Testis (tissue), 3 donors: ENCODE data around the gene MRM3. TPM values are rescaled to one million over a fixed set of nuclear protein-coding genes. Genes with fewer than 3 reads are reported as not detected.
"Not testable (repeated sequence)": the region's sequence is repeated elsewhere in the genome, so short reads cannot be mapped to it uniquely, and the experiment has no call there.

ENCODE experiments used
- DNase-seq: peaks from one replicate; pipeline ENCODE4 v3.0.0-alpha.2; 2019
- H3K27ac ChIP-seq, 2 donors: fragments of 200-600 bp; sonication (generic); one replicate each; pipeline ENCODE4 v1.5.1; 2019
- H3K27me3 ChIP-seq: fragments of 200-600 bp; sonication (generic); one replicate; pipeline ENCODE4 v1.5.1; 2019
- H3K36me3 ChIP-seq: fragments of 200-600 bp; sonication (generic); one replicate; pipeline ENCODE4 v1.5.1; 2017; ENCODE audit warnings: low read depth; ENCODE audit errors: missing control alignments
- H3K4me1 ChIP-seq: fragments of 200-600 bp; sonication (generic); one replicate; pipeline ENCODE4 v1.5.1; 2019
- H3K4me3 ChIP-seq, 2 donors: fragments of 200-600 bp; sonication (generic); one replicate each; pipeline ENCODE4 v1.5.1; 2017 to 2019
- H3K9me3 ChIP-seq: fragments of 200-600 bp; sonication (generic); one replicate; pipeline ENCODE4 v1.5.1; 2017
- POLR2A ChIP-seq: fragments of 450-650 bp; IDR thresholded peaks from one replicate; pipeline ENCODE4 v1.6.1; 2017; ENCODE audit warnings: antibody characterized with exemption, mild to moderate bottlenecking, moderate library complexity
- WGBS, 2 donors: methylation state at CpG; one replicate each; pipeline ENCODE4 v1.1.5; 2018; 5-methylcytosine and 5-hydroxymethylcytosine counted together
- intact Hi-C: fragments of 100-400 bp; cut with DNase I; formaldehyde crosslinking; loops from one replicate; pipeline ENCODE4 v1.15.1; 2023; ENCODE audit warnings: low total_unique reads
- polyA plus RNA-seq: library from polyadenylated mRNA; stranded (reverse); fragments of 350-450 nt; fragmentation: Illumina TruSeq; extraction: RNeasy Lipid Tissue Mini Kit (QIAGEN cat#74804); gene quantifications from one replicate; pipeline ENCODE4 v1.2.3, GENCODE V29; 2014; ENCODE audit warnings: low read depth, low replicate concordance; ENCODE audit not compliant: insufficient read depth
- total RNA-seq, 2 donors: library from RNA; depleted of rRNA; stranded (reverse); fragments of >200 nt; gene quantifications; one replicate each; pipeline ENCODE4 v1.2.3, GENCODE V29; 2016
- TF ChIP-seq, protein P1 (sequence below), 3 experiments: fragments of 450-650 bp in 2 of 3; fragments of 200-600 bp in 1 of 3; sonication (generic) in 1 of 3; IDR thresholded peaks; one replicate each; pipeline ENCODE4 v1.5.1; 2016 to 2019; ENCODE audit warnings: antibody characterized with exemption in 3 of 3, mild to moderate bottlenecking in 2 of 3, moderate library complexity in 1 of 3

The MRM3 gene
- total and polyA plus RNA-seq, 3 donors from 2014 or later: 26.0 to 33.1 (median 32.6) TPM

DNA sequence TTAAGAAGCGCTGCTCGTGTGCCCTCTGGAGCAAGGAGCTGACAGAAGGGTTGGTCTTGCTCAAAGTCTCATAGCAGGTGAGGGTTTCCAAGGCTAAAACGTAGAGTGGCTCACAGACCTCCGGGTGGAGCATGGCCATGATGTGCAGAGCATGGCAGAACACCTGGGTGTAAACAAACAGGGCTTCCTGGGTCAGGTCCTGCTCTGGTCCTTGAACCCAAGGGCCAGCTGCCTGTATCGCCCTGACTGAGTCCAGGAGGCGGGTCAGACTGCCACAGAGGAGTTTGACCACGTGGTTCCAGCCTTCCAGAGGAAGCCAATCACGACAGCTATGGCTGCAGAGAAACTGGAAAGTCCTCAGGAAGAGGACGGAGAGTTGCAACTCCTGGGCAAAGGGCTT is 37.2 kb upstream of the MRM3 start:
- no peaks in the 10 kb centered on the region for H3K27me3 ChIP-seq
- no peak overlapping the region for H3K4me3 ChIP-seq
- intact Hi-C loops: no loop called here
- TF ChIP-seq POLR2A: no peak
- TF ChIP-seq, protein P1, sequence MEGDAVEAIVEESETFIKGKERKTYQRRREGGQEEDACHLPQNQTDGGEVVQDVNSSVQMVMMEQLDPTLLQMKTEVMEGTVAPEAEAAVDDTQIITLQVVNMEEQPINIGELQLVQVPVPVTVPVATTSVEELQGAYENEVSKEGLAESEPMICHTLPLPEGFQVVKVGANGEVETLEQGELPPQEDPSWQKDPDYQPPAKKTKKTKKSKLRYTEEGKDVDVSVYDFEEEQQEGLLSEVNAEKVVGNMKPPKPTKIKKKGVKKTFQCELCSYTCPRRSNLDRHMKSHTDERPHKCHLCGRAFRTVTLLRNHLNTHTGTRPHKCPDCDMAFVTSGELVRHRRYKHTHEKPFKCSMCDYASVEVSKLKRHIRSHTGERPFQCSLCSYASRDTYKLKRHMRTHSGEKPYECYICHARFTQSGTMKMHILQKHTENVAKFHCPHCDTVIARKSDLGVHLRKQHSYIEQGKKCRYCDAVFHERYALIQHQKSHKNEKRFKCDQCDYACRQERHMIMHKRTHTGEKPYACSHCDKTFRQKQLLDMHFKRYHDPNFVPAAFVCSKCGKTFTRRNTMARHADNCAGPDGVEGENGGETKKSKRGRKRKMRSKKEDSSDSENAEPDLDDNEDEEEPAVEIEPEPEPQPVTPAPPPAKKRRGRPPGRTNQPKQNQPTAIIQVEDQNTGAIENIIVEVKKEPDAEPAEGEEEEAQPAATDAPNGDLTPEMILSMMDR (IDR thresholded peaks at IDR 0.05): no peak
- no peaks in the 10 kb centered on the region for H3K4me1 ChIP-seq
- no peaks in the 10 kb centered on the region for H3K36me3 ChIP-seq
- H3K9me3 ChIP-seq: no peaks in the 10 kb centered on the region
- H3K27ac ChIP-seq: no peak overlapping the region
- no peak for DNase-seq
- WGBS, 2 donors: 79 to 92% methylated on average over 9 of the region's 9 CpGs

DNA sequence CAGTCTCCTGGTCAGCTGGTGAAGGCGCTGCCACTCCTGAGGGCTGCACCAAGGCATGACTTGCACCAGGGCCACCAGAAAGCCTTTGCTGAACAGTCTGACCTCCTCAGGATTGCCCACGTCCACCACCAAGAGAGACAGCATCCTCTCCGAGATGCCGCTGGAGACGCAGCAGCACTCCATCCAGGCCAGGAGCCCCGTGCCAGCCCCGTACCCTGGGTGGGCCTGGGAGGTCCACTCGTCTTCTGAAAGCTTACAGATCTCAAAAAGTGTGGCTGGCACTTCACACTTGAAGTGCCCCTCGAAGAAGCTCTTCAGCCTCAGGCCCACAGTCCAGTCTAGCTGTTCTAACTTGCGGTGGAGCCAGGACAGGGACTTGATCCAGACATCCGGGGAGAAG is 36.7 kb upstream of the MRM3 start:
- intact Hi-C loops: no loop called here
- DNase-seq: no peak
- H3K4me3 ChIP-seq: no peak overlapping the region
- 92 to 96% methylated on average over 5 to 8 of the region's 11 CpGs for WGBS, 2 donors
- no peaks in the 10 kb centered on the region for H3K9me3 ChIP-seq
- no peaks in the 10 kb centered on the region for H3K27me3 ChIP-seq
- no peak overlapping the region for H3K27ac ChIP-seq
- no peaks in the 10 kb centered on the region for H3K36me3 ChIP-seq
- TF ChIP-seq, protein P1 (IDR thresholded peaks at IDR 0.05): no peak
- TF ChIP-seq POLR2A: no peak
- peaks cover under 1% of the 10 kb centered on the region for H3K4me1 ChIP-seq

- no peaks in the 10 kb centered on the region for H3K27me3 ChIP-seq
- no peak overlapping the region for H3K4me3 ChIP-seq
- H3K36me3 ChIP-seq: no peaks in the 10 kb centered on the region
- H3K9me3 ChIP-seq: no peaks in the 10 kb centered on the region
- peaks cover 8% of the 10 kb centered on the region for H3K4me1 ChIP-seq
- TF ChIP-seq, protein P1 (IDR thresholded peaks at IDR 0.05): no peak
- no peak for TF ChIP-seq POLR2A
- 91 to 95% methylated on average over 9 of the region's 9 CpGs for WGBS, 2 donors
- no peak overlapping the region for H3K27ac ChIP-seq
- DNase-seq: no peak
- intact Hi-C loops: no loop called here
Measured at GRCh38 chr17:746181-746580, 36.0 kb upstream of the MRM3 start.

GRCh38 chr17:746783-747629 is 35.1 kb upstream of the MRM3 start:
- no peaks in the 10 kb centered on the region for H3K27me3 ChIP-seq
- no peak overlapping the region for H3K27ac ChIP-seq
- DNase-seq: no peak
- H3K9me3 ChIP-seq: no peaks in the 10 kb centered on the region
- no peak for TF ChIP-seq POLR2A
- TF ChIP-seq, protein P1 (IDR thresholded peaks at IDR 0.05): no peak
- no peak overlapping the region for H3K4me3 ChIP-seq
- WGBS, 2 donors: 93 to 95% methylated on average over 32 to 38 of the region's 38 CpGs
- H3K36me3 ChIP-seq: no peaks in the 10 kb centered on the region
- peaks cover 12% of the 10 kb centered on the region for H3K4me1 ChIP-seq
- intact Hi-C loops: no loop called here

DNA sequence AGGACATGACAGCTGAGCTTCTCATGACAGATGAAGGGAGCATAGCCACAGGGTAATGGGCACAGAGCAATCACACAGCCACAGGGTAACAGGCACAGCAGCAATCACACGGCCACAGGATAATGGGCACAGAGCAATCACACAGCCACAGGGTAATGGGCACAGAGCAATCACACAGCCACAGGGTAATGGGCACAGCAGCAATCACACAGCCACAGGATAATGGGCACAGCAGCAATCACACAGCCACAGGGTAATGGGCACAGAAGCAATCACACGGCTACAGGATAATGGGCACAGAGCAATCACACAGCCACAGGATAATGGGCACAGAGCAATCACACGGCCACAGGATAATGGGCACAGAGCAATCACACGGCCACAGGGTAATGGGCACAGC is 33.5 kb upstream of the MRM3 start:
- DNase-seq, H3K36me3 ChIP-seq, H3K27me3 ChIP-seq, H3K27ac ChIP-seq, intact Hi-C loops, H3K9me3 ChIP-seq, H3K4me3 ChIP-seq: not testable (repeated sequence)
- 92 to 97% methylated on average over 4 of the region's 4 CpGs for WGBS, 2 donors
- H3K4me1 ChIP-seq: peaks cover 12% of the 10 kb centered on the region

- H3K27me3 ChIP-seq, H3K27ac ChIP-seq, DNase-seq, H3K4me3 ChIP-seq, H3K36me3 ChIP-seq, H3K9me3 ChIP-seq, intact Hi-C loops: not testable (repeated sequence)
- 65 to 75% methylated on average over 7 of the region's 7 CpGs for WGBS, 2 donors
- H3K4me1 ChIP-seq: peaks cover 12% of the 10 kb centered on the region
Measured at GRCh38 chr17:749359-749758, 32.8 kb upstream of the MRM3 start.
